HCT116 (cell line): Measurements from ENCODE around the gene MON2. TPM values are rescaled to one million over a fixed set of nuclear protein-coding genes. Genes with fewer than 3 reads are reported as not detected.

Experiments used
- ATAC-seq: fragments of 200-7000 bp; cut with Tn5 transposase; 2 replicates; pipeline ENCODE4 v1.9.1; 2020; ENCODE audit warnings: mild to moderate bottlenecking, moderate library complexity
- BruUV-seq: library from RNA; stranded (reverse); fragments of 400-500 nt; replicated peaks from 2 replicates; lab custom pipeline; 2021; lab: Mats Ljungman, UMichigan
- CTCF ChIA-PET: fragments of 300-600 bp; sonication (Branson Sonifier 250); formaldehyde crosslinking; loops from one replicate; lab custom pipeline; 2021; ENCODE audit warnings: antibody characterized with exemption; lab: Charles Lee
- POLR2A ChIA-PET: fragments of 300-600, 350-600 bp; sonication (Branson Sonifier 250); formaldehyde crosslinking; loops from one replicate; lab custom pipeline; 2021; ENCODE audit warnings: antibody characterized with exemption; lab: Charles Lee
- RAD21 ChIA-PET, 2 experiments: fragments of 300-600 bp; sonication (Branson Sonifier 250); formaldehyde crosslinking; loops; one replicate each; lab custom pipeline; 2023; ENCODE audit warnings: low total read pairs in 2 of 2; ENCODE audit not compliant: uncharacterized antibody in 2 of 2, unreplicated experiment in 2 of 2, low non-redundant PET in 1 of 2; lab: Charles Lee
- DNase-seq: peaks from one replicate; pipeline ENCODE4 v3.0.0-alpha.2; 2010; ENCODE audit warnings: low read depth, low spot score
- H2AFZ ChIP-seq: fragments of 200-600 bp; shearing (Covaris generic), sonication (generic); 2 replicates; pipeline ENCODE4 v1.6.1; 2017; ENCODE audit warnings: low read depth, mixed run types, mixed read lengths, antibody characterized with exemption, low read length; ENCODE audit not compliant: poor library complexity, severe bottlenecking
- H3K27ac ChIP-seq: 2 replicates; pipeline ENCODE4 v1.5.1; 2012; ENCODE audit warnings: low read depth, low read length
- H3K27me3 ChIP-seq: fragments of 200-600 bp; sonication (generic); 2 replicates; pipeline ENCODE4 v1.6.1; 2016; ENCODE audit warnings: mixed run types, low read length, mixed read lengths; ENCODE audit not compliant: insufficient read depth
- H3K36me3 ChIP-seq, 2 experiments: fragments of 200-500 bp in 1 of 2; fragments of 200-600 bp in 1 of 2; sonication (Bioruptor generic) in 1 of 2; sonication (generic) in 1 of 2; 2 replicates each; pipeline versions ENCODE4 v1.5.1 to v1.6.1; 2014 to 2016; ENCODE audit warnings: low read length in 2 of 2, inconsistent platforms in 1 of 2, mixed read lengths in 1 of 2, mixed run types in 1 of 2; ENCODE audit not compliant: insufficient read depth in 2 of 2, control insufficient read depth in 1 of 2
- H3K4me1 ChIP-seq, 2 experiments: fragments of 200-600 bp in 1 of 2; sonication (generic) in 1 of 2; 2 replicates each; pipeline versions ENCODE4 v1.5.1 to v1.6.1; 2012 to 2017; ENCODE audit warnings: low read length in 2 of 2, inconsistent platforms in 1 of 2, mild to moderate bottlenecking in 1 of 2, mixed read lengths in 1 of 2, mixed run types in 1 of 2, moderate library complexity in 1 of 2; ENCODE audit not compliant: insufficient read depth in 2 of 2, control insufficient read depth in 1 of 2
- H3K4me2 ChIP-seq: fragments of 200-600 bp; sonication (generic); 2 replicates; pipeline ENCODE4 v1.6.1; 2017; ENCODE audit warnings: mixed run types, low read length, mixed read lengths
- H3K4me3 ChIP-seq, 2 experiments: fragments of 200-600 bp in 1 of 2; sonication (generic) in 1 of 2; replicated peaks in 1 of 2; 2 replicates each; pipeline ENCODE4 v1.5.1; 2011 to 2016; ENCODE audit warnings: low read length in 2 of 2, control low read depth in 1 of 2, low read depth in 1 of 2, mild to moderate bottlenecking in 1 of 2, mixed read lengths in 1 of 2, mixed run types in 1 of 2
- H3K79me2 ChIP-seq: fragments of 200-600 bp; sonication (generic); 2 replicates; pipeline ENCODE4 v1.6.1; 2017; ENCODE audit warnings: mild to moderate bottlenecking, mixed run types, low read length, moderate library complexity, mixed read lengths; ENCODE audit not compliant: insufficient read depth
- H3K9ac ChIP-seq: fragments of 200-600 bp; sonication (generic); 2 replicates; pipeline ENCODE4 v1.6.1; 2016; ENCODE audit warnings: low read length, mixed read lengths
- H3K9me2 ChIP-seq: fragments of 200-600 bp; sonication (generic), shearing (Covaris generic); 2 replicates; pipeline ENCODE4 v1.6.1; 2017; ENCODE audit warnings: mixed run types, mild to moderate bottlenecking, moderate library complexity; ENCODE audit not compliant: insufficient read depth
- H3K9me3 ChIP-seq, 2 experiments: fragments of 200-500 bp in 1 of 2; fragments of 200-600 bp in 1 of 2; sonication (Bioruptor generic) in 1 of 2; sonication (generic) in 1 of 2; 2 replicates each; pipeline ENCODE4 v1.6.1; 2014 to 2017; ENCODE audit warnings: low read length in 2 of 2, mixed read lengths in 2 of 2, inconsistent platforms in 1 of 2, low read depth in 1 of 2, mild to moderate bottlenecking in 1 of 2, mixed run types in 1 of 2, moderate library complexity in 1 of 2; ENCODE audit not compliant: control insufficient read depth in 1 of 2, insufficient read depth in 1 of 2
- H4K20me1 ChIP-seq: fragments of 200-600 bp; sonication (generic), shearing (Covaris generic); 2 replicates; pipeline ENCODE4 v1.6.1; 2017; ENCODE audit warnings: mixed run types, mild to moderate bottlenecking, moderate library complexity; ENCODE audit not compliant: insufficient read depth
- CEBPB ChIP-seq: IDR thresholded peaks from 2 replicates; pipeline ENCODE4 v1.6.1; 2012; ENCODE audit warnings: low read depth
- MAX ChIP-seq: IDR thresholded peaks from 2 replicates; pipeline ENCODE4 v1.6.1; 2012
- POLR2A ChIP-seq: IDR thresholded peaks from 2 replicates; pipeline ENCODE4 v1.7.0; 2011; ENCODE audit warnings: borderline replicate concordance; ENCODE audit not compliant: insufficient read depth, insufficient read length; ENCODE audit errors: extremely low read depth
- RAD21 ChIP-seq: IDR thresholded peaks from 2 replicates; pipeline ENCODE4 v1.6.1; 2012; ENCODE audit warnings: low read depth, mild to moderate bottlenecking
- REST ChIP-seq: IDR thresholded peaks from 2 replicates; pipeline ENCODE4 v1.6.1; 2012; ENCODE audit warnings: low read depth
- SIN3A ChIP-seq: IDR thresholded peaks from 2 replicates; pipeline ENCODE4 v1.6.1; 2012; ENCODE audit warnings: low read depth
- SP1 ChIP-seq: IDR thresholded peaks from 2 replicates; pipeline ENCODE4 v1.6.1; 2012; ENCODE audit warnings: low read depth
- SRF ChIP-seq: IDR thresholded peaks from 2 replicates; pipeline ENCODE4 v1.6.1; 2012; ENCODE audit warnings: low read depth
- YY1 ChIP-seq: IDR thresholded peaks from 2 replicates; pipeline ENCODE4 v1.6.1; 2011; ENCODE audit warnings: low read length, low read depth, moderate library complexity, mild to moderate bottlenecking; ENCODE audit not compliant: insufficient replicate concordance; ENCODE audit errors: extremely low read depth
- ZBTB33 ChIP-seq: IDR thresholded peaks from 2 replicates; pipeline ENCODE4 v1.6.1; 2011; ENCODE audit warnings: mild to moderate bottlenecking, low read length, moderate library complexity; ENCODE audit not compliant: insufficient replicate concordance; ENCODE audit errors: extremely low read depth
- ZFX ChIP-seq: fragments of 450-650 bp; IDR thresholded peaks from 2 replicates; pipeline ENCODE4 v1.6.1; 2017
- ZNF274 ChIP-seq: fragments of 200-500 bp; sonication (Bioruptor generic); IDR thresholded peaks from 2 replicates; pipeline ENCODE4 v1.6.1; 2014; ENCODE audit warnings: mild to moderate bottlenecking, low read depth, low read length, inconsistent platforms
- intact Hi-C: fragments of 100-400 bp; cut with micrococcal nuclease; formaldehyde crosslinking; loops from 2 replicates; pipeline ENCODE4 v1.10.0; 2022
- total RNA-seq: library from RNA; stranded (reverse); gene quantifications from one replicate; pipeline ENCODE4 v1.2.1, GENCODE V29; 2021; ENCODE audit not compliant: unreplicated experiment

The MON2 gene
- total RNA-seq, 1 experiment from 2014 or later, result 30.7 TPM

- ChIA-PET POLR2A (no interaction called here), RAD21 (no interaction called here), CTCF (no interaction called here)
- Histone ChIP-seq H3K27ac (no peak overlapping the region), H3K27me3 (no peaks in the 10 kb centered on the region), H4K20me1 (no peaks in the 10 kb centered on the region), H3K79me2 (no peaks in the 10 kb centered on the region), H3K4me3 (no peak overlapping the region), H3K9me2 (no peaks in the 10 kb centered on the region), H3K9me3 (no peaks in the 10 kb centered on the region), H2AFZ (no peak overlapping the region), H3K4me2 (no peak overlapping the region)
- no TSS peak for BruUV-seq
- DNase-seq, result no peak
- no peak for ATAC-seq
- TF ChIP-seq POLR2A (no peak), ZFX (no peak), SIN3A (no peak), REST (no peak), ZBTB33 (no peak), SP1 (no peak), MAX (no peak), RAD21 (no peak), YY1 (no peak), SRF (no peak), CEBPB (no peak), ZNF274 (no peak)
- TF ChIP-seq, all 23 proteins: peak for 0
- H3K4me1 ChIP-seq, result peaks cover 0 to 12% of the 10 kb centered on the region in 2 experiments; a peak in 2 of 4 replicates
- intact Hi-C loops, result no loop called here
- H3K36me3 ChIP-seq, result no peaks in the 10 kb centered on the region
- no peak overlapping the region for H3K9ac ChIP-seq
Measured at GRCh38 chr12:62637679-62638078, 171.1 kb downstream of the MON2 start.
